HepG2 (cell line): ENCODE results near the gene MSI2.

Experiments
- BCLAF1 ChIP-seq: fragments of 450-650 bp; IDR thresholded peaks from 2 replicates; pipeline ENCODE4 v1.6.1; 2017; ENCODE audit warnings: mild to moderate bottlenecking
- CHD4 ChIP-seq: fragments of 200-600 bp; sonication (generic); IDR thresholded peaks from 2 replicates; pipeline ENCODE4 v1.7.0; 2017; ENCODE audit warnings: mild to moderate bottlenecking, low read length, borderline replicate concordance
- CREB1 ChIP-seq, 2 experiments: fragments of 450-650 bp in 1 of 2; IDR thresholded peaks; 2 replicates each; pipeline ENCODE4 v1.6.1; 2016 to 2017; ENCODE audit warnings: control low read depth in 1 of 2, mild to moderate bottlenecking in 1 of 2, missing compliant biosample characterization in 1 of 2, missing genetic modification characterization in 1 of 2
- HNF4G ChIP-seq, 2 experiments: sonication (generic) in 1 of 2; formaldehyde crosslinking in 1 of 2; IDR thresholded peaks; 2 replicates each; pipeline versions ENCODE4 v1.4.0 to v1.6.1; 2011 to 2020; ENCODE audit warnings: borderline replicate concordance in 2 of 2, low read depth in 2 of 2, mild to moderate bottlenecking in 2 of 2, low read length in 1 of 2, missing genetic modification reagents in 1 of 2, moderate library complexity in 1 of 2
- MYC ChIP-seq: sonication (generic); formaldehyde crosslinking; IDR thresholded peaks from 2 replicates; pipeline ENCODE4 v1.9.0; 2021; ENCODE audit warnings: missing genetic modification reagents, borderline replicate concordance
- NFIB ChIP-seq: sonication (generic); formaldehyde crosslinking; IDR thresholded peaks from 2 replicates; pipeline ENCODE4 v1.9.0; 2021; ENCODE audit warnings: missing genetic modification reagents, mild to moderate bottlenecking, borderline replicate concordance
- POLR2AphosphoS5 ChIP-seq: IDR thresholded peaks from 2 replicates; pipeline ENCODE4 v1.6.1; 2012; ENCODE audit warnings: low read depth, low read length
- ZBTB33 ChIP-seq: sonication (generic); formaldehyde crosslinking; IDR thresholded peaks from 2 replicates; pipeline ENCODE4 v1.4.0; 2020; ENCODE audit warnings: missing genetic modification reagents
- ZFP37 ChIP-seq: sonication (generic); formaldehyde crosslinking; IDR thresholded peaks from 2 replicates; pipeline ENCODE4 v1.4.0; 2020; ENCODE audit warnings: missing genetic modification reagents, borderline replicate concordance
- ZMYM3 ChIP-seq: sonication (generic); formaldehyde crosslinking; IDR thresholded peaks from 2 replicates; pipeline ENCODE4 v1.5.1; 2020; ENCODE audit warnings: mild to moderate bottlenecking, missing genetic modification reagents
- ZNF263 ChIP-seq: sonication (generic); formaldehyde crosslinking; IDR thresholded peaks from 2 replicates; pipeline ENCODE4 v1.4.0; 2020; ENCODE audit warnings: missing genetic modification reagents
- ZNF691 ChIP-seq: sonication (generic); formaldehyde crosslinking; IDR thresholded peaks from 2 replicates; pipeline ENCODE4 v1.4.0; 2020; ENCODE audit warnings: missing genetic modification reagents, low read depth, mild to moderate bottlenecking, borderline replicate concordance
- ZZZ3 ChIP-seq: sonication (generic); formaldehyde crosslinking; IDR thresholded peaks from 2 replicates; pipeline ENCODE4 v1.4.0; 2020; ENCODE audit warnings: missing genetic modification reagents, mild to moderate bottlenecking, borderline replicate concordance
- TF ChIP-seq, protein P1 (sequence below): sonication (generic); formaldehyde crosslinking; IDR thresholded peaks from 2 replicates; pipeline ENCODE4 v1.9.0; 2021; ENCODE audit warnings: missing genetic modification reagents, borderline replicate concordance

GRCh38 chr17:57363998-57364643 lies 107.8 kb downstream of the MSI2 start:
- TF ChIP-seq, protein P1, sequence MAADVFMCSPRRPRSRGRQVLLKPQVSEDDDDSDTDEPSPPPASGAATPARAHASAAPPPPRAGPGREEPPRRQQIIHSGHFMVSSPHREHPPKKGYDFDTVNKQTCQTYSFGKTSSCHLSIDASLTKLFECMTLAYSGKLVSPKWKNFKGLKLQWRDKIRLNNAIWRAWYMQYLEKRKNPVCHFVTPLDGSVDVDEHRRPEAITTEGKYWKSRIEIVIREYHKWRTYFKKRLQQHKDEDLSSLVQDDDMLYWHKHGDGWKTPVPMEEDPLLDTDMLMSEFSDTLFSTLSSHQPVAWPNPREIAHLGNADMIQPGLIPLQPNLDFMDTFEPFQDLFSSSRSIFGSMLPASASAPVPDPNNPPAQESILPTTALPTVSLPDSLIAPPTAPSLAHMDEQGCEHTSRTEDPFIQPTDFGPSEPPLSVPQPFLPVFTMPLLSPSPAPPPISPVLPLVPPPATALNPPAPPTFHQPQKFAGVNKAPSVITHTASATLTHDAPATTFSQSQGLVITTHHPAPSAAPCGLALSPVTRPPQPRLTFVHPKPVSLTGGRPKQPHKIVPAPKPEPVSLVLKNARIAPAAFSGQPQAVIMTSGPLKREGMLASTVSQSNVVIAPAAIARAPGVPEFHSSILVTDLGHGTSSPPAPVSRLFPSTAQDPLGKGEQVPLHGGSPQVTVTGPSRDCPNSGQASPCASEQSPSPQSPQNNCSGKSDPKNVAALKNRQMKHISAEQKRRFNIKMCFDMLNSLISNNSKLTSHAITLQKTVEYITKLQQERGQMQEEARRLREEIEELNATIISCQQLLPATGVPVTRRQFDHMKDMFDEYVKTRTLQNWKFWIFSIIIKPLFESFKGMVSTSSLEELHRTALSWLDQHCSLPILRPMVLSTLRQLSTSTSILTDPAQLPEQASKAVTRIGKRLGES: no peak
- TF ChIP-seq MYC (CRISPR knock-in tag) (no peak), NFIB (CRISPR knock-in tag) (no peak), ZNF263 (no peak), ZMYM3 (CRISPR knock-in tag) (no peak), ZBTB33 (CRISPR knock-in tag) (no peak), POLR2AphosphoS5 (no peak), ZNF691 (CRISPR knock-in tag) (no peak), ZZZ3 (CRISPR knock-in tag) (no peak), BCLAF1 (no peak), HNF4G (IDR thresholded peaks at IDR 0.05; ENCODE audit: borderline replicate concordance, low read depth, low read length) (no peak), HNF4G (CRISPR knock-in tag; IDR thresholded peaks at IDR 0.05; ENCODE audit: borderline replicate concordance, low read depth) (no peak), CHD4 (no peak), CREB1 (IDR thresholded peaks at IDR 0.05) (no peak), CREB1 (CRISPR knock-in tag; IDR thresholded peaks at IDR 0.05) (no peak), ZFP37 (CRISPR knock-in tag) (no peak)
